ENCODE results near the gene CARD14. TPM values are rescaled to one million over a fixed set of nuclear protein-coding genes. Genes with fewer than 3 reads are reported as not detected.

Gene CARD14
- polyA plus RNA-seq, 1 donor (not counting 4 experiments of a cell fraction or from before 2014, with no cell fraction given), result 0.49 TPM

DNA sequence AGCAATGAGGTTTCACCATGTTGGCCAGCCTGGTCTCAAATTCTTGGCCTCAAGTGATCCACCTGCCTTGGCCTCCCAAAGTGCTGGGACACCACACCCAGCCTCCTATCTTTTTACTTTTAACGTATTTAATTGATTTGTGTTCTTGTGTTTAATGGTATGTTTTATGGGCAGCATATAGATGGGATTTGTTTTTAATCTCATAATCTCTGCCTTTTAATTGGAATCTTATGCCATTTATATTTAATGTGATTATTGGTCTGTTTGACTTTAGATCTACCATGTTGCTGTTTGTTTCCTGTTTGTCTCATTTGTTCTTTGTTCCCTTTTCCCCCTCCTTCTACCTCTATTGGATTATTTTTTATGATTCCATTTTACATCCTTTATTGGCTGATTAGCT lies 62.6 kb downstream of the CARD14 start:
- H3K27me3 ChIP-seq (ENCODE audit: control insufficient read depth, extremely low read depth, insufficient read depth, low read length), result no peaks in the 10 kb centered on the region
- H4K20me1 ChIP-seq (ENCODE audit: control insufficient read depth, extremely low read depth, insufficient read depth, low read length), result no peaks in the 10 kb centered on the region
- dilution Hi-C loops (cut with MboI; ENCODE audit: extremely low pct_ligation_motif_present, low sequenced_read_pairs), result no loop called here
- H3K9ac ChIP-seq (ENCODE audit: control insufficient read depth, extremely low read depth, insufficient read depth, low read length), result no peak overlapping the region
- no peaks in the 10 kb centered on the region for H3K4me1 ChIP-seq (ENCODE audit: control insufficient read depth, extremely low read depth, insufficient read depth, low read length)
- no peak overlapping the region for H2AFZ ChIP-seq (ENCODE audit: control insufficient read depth, low read length)
- H3K79me2 ChIP-seq (ENCODE audit: control insufficient read depth, insufficient read depth, low read length), result no peaks in the 10 kb centered on the region
- H3K4me3 ChIP-seq (ENCODE audit: control insufficient read depth in 2 of 3, extremely low read depth in 1 of 3, insufficient read depth in 2 of 3, low read depth in 1 of 3, low read length in 3 of 3), result no peak overlapping the region
- no peak overlapping the region for H3K27ac ChIP-seq (ENCODE audit: control insufficient read depth, insufficient read depth, low read length)
- no peaks in the 10 kb centered on the region for H3K9me1 ChIP-seq (ENCODE audit: control insufficient read depth, extremely low read depth, insufficient read depth, low read length)
- no peak overlapping the region for H3K4me2 ChIP-seq (ENCODE audit: control insufficient read depth, extremely low read depth, insufficient read depth, low read depth, low read length)
- peaks cover 6% of the 10 kb centered on the region for H3K9me3 ChIP-seq (ENCODE audit: control insufficient read depth, low read depth, low read length)
- no peak for FAIRE-seq
- no peak for TF ChIP-seq EZH2 (IDR thresholded peaks at IDR 0.05; ENCODE audit: low read length)
- TF ChIP-seq, protein P1, sequence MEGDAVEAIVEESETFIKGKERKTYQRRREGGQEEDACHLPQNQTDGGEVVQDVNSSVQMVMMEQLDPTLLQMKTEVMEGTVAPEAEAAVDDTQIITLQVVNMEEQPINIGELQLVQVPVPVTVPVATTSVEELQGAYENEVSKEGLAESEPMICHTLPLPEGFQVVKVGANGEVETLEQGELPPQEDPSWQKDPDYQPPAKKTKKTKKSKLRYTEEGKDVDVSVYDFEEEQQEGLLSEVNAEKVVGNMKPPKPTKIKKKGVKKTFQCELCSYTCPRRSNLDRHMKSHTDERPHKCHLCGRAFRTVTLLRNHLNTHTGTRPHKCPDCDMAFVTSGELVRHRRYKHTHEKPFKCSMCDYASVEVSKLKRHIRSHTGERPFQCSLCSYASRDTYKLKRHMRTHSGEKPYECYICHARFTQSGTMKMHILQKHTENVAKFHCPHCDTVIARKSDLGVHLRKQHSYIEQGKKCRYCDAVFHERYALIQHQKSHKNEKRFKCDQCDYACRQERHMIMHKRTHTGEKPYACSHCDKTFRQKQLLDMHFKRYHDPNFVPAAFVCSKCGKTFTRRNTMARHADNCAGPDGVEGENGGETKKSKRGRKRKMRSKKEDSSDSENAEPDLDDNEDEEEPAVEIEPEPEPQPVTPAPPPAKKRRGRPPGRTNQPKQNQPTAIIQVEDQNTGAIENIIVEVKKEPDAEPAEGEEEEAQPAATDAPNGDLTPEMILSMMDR (optimal IDR thresholded peaks at IDR 0.05 in 1 of 3, IDR thresholded peaks at IDR 0.05 in 1 of 3, conservative IDR thresholded peaks at IDR 0.05 in 1 of 3; ENCODE audit: extremely low read depth in 1 of 3, insufficient read depth in 2 of 3, low read length in 3 of 3), result no peak
- H3K36me3 ChIP-seq (ENCODE audit: control insufficient read depth in 2 of 2, extremely low read depth in 1 of 2, insufficient read depth in 2 of 2, low read length in 2 of 2), result no peaks in the 10 kb centered on the region
- DNase-seq (ENCODE audit: low read depth, low spot score), result no peak

DNA sequence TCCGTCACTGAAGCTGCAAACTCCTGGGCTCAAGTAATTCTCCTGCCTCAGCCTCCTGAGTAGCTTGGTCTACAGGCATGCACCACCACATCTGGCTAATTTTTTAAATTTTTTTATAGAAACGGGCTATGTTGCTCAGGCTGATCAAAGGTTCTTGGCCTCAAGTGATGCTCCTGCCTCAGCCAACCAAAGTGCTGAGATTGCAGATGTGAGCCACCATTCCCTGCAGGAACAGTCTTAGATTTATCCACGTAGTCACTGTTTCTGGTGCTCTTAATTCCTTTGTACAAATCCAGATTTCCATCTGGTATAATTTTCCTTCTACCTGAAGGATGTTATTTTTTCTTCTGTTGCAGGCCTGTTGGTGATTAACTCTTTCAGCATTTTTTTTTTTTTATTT lies 63.4 kb downstream of the CARD14 start:
- TF ChIP-seq, protein P1 (optimal IDR thresholded peaks at IDR 0.05 in 1 of 3, IDR thresholded peaks at IDR 0.05 in 1 of 3, conservative IDR thresholded peaks at IDR 0.05 in 1 of 3; ENCODE audit: extremely low read depth in 1 of 3, insufficient read depth in 2 of 3, low read length in 3 of 3), result no peak
- dilution Hi-C loops (cut with MboI; ENCODE audit: extremely low pct_ligation_motif_present, low sequenced_read_pairs), result no loop called here
- Histone ChIP-seq H3K27ac (ENCODE audit: control insufficient read depth, insufficient read depth, low read length) (no peak overlapping the region), H3K4me2 (ENCODE audit: control insufficient read depth, extremely low read depth, insufficient read depth, low read depth, low read length) (no peak overlapping the region), H3K9me3 (ENCODE audit: control insufficient read depth, low read depth, low read length) (peaks cover 6% of the 10 kb centered on the region), H3K27me3 (ENCODE audit: control insufficient read depth, extremely low read depth, insufficient read depth, low read length) (no peaks in the 10 kb centered on the region), H2AFZ (ENCODE audit: control insufficient read depth, low read length) (no peak overlapping the region), H4K20me1 (ENCODE audit: control insufficient read depth, extremely low read depth, insufficient read depth, low read length) (no peaks in the 10 kb centered on the region), H3K4me1 (ENCODE audit: control insufficient read depth, extremely low read depth, insufficient read depth, low read length) (no peaks in the 10 kb centered on the region), H3K4me3 (ENCODE audit: control insufficient read depth in 2 of 3, extremely low read depth in 1 of 3, insufficient read depth in 2 of 3, low read depth in 1 of 3, low read length in 3 of 3) (no peak overlapping the region), H3K9ac (ENCODE audit: control insufficient read depth, extremely low read depth, insufficient read depth, low read length) (no peak overlapping the region), H3K79me2 (ENCODE audit: control insufficient read depth, insufficient read depth, low read length) (no peaks in the 10 kb centered on the region), H3K36me3 (ENCODE audit: control insufficient read depth in 2 of 2, extremely low read depth in 1 of 2, insufficient read depth in 2 of 2, low read length in 2 of 2) (no peaks in the 10 kb centered on the region), H3K9me1 (ENCODE audit: control insufficient read depth, extremely low read depth, insufficient read depth, low read length) (no peaks in the 10 kb centered on the region)
- no peak for FAIRE-seq
- DNase-seq (ENCODE audit: low read depth, low spot score), result no peak

Data from keratinocyte (primary cell).